Parathyroid adenoma (tissue), 2 donors: ENCODE measurements around the gene SHANK1.
"Not testable (repeated sequence)": the region's sequence is repeated elsewhere in the genome, so short reads cannot be mapped to it uniquely, and the experiment has no call there.

Experiments
- H2AFZ ChIP-seq: fragments of 300-600 bp; sonication (generic); one replicate; pipeline ENCODE4 v1.7.0; 2017; ENCODE audit warnings: antibody characterized with exemption, mild to moderate bottlenecking
- H3K27ac ChIP-seq: fragments of 300-600 bp; sonication (generic); one replicate; pipeline ENCODE4 v1.7.0; 2017
- H3K27me3 ChIP-seq: fragments of 300-600 bp; sonication (generic); one replicate; pipeline ENCODE4 v1.7.0; 2017; ENCODE audit warnings: low read length; ENCODE audit not compliant: control insufficient read depth, insufficient read depth
- H3K36me3 ChIP-seq: fragments of 300-600 bp; sonication (generic); one replicate; pipeline ENCODE4 v1.7.0; 2017; ENCODE audit warnings: low read length; ENCODE audit not compliant: control insufficient read depth, insufficient read depth
- H3K4me1 ChIP-seq: fragments of 300-600 bp; sonication (generic); one replicate; pipeline ENCODE4 v1.7.0; 2017; ENCODE audit warnings: control low read depth
- H3K4me2 ChIP-seq: fragments of 300-600 bp; sonication (generic); one replicate; pipeline ENCODE4 v1.7.0; 2017; ENCODE audit warnings: low read length
- H3K4me3 ChIP-seq: fragments of 300-600 bp; sonication (generic); one replicate; pipeline ENCODE4 v1.7.0; 2017; ENCODE audit warnings: low read depth, low read length
- H3K79me2 ChIP-seq: fragments of 300-600 bp; sonication (generic); one replicate; pipeline ENCODE4 v1.7.0; 2017; ENCODE audit warnings: control low read depth
- H3K9ac ChIP-seq: fragments of 300-600 bp; sonication (generic); one replicate; pipeline ENCODE4 v1.7.0; 2017; ENCODE audit warnings: mild to moderate bottlenecking
- H3K9me3 ChIP-seq: fragments of 300-600 bp; sonication (generic); one replicate; pipeline ENCODE4 v1.7.0; 2017; ENCODE audit warnings: low read length; ENCODE audit not compliant: control insufficient read depth
- TF ChIP-seq, protein P1 (sequence below): fragments of 300-600 bp; sonication (generic); IDR thresholded peaks from one replicate; pipeline ENCODE4 v1.7.0; 2017; ENCODE audit warnings: antibody characterized with exemption, mild to moderate bottlenecking
- donor health status: primary hyperparathyroidism.

SHANK1 gene

GRCh38 chr19:50626011-50626410 is 93.6 kb downstream of the SHANK1 start:
- TF ChIP-seq, protein P1, sequence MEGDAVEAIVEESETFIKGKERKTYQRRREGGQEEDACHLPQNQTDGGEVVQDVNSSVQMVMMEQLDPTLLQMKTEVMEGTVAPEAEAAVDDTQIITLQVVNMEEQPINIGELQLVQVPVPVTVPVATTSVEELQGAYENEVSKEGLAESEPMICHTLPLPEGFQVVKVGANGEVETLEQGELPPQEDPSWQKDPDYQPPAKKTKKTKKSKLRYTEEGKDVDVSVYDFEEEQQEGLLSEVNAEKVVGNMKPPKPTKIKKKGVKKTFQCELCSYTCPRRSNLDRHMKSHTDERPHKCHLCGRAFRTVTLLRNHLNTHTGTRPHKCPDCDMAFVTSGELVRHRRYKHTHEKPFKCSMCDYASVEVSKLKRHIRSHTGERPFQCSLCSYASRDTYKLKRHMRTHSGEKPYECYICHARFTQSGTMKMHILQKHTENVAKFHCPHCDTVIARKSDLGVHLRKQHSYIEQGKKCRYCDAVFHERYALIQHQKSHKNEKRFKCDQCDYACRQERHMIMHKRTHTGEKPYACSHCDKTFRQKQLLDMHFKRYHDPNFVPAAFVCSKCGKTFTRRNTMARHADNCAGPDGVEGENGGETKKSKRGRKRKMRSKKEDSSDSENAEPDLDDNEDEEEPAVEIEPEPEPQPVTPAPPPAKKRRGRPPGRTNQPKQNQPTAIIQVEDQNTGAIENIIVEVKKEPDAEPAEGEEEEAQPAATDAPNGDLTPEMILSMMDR, result no peak
- Histone ChIP-seq H3K4me1 (no peaks in the 10 kb centered on the region), H3K4me3 (no peak overlapping the region), H3K4me2 (no peak overlapping the region), H2AFZ (no peak overlapping the region), H3K79me2 (no peaks in the 10 kb centered on the region), H3K27ac (no peak overlapping the region), H3K9me3 (no peaks in the 10 kb centered on the region), H3K36me3 (no peaks in the 10 kb centered on the region), H3K27me3 (no peaks in the 10 kb centered on the region), H3K9ac (no peak overlapping the region)

GRCh38 chr19:50624949-50625600 is 94.5 kb downstream of the SHANK1 start:
- H3K4me1 ChIP-seq, result no peaks in the 10 kb centered on the region
- no peak overlapping the region for H2AFZ ChIP-seq
- no peak overlapping the region for H3K27ac ChIP-seq
- TF ChIP-seq, protein P1, result no peak
- no peaks in the 10 kb centered on the region for H3K27me3 ChIP-seq
- H3K4me3 ChIP-seq, result no peak overlapping the region
- H3K9me3 ChIP-seq, result no peaks in the 10 kb centered on the region
- no peaks in the 10 kb centered on the region for H3K79me2 ChIP-seq
- no peak overlapping the region for H3K9ac ChIP-seq
- H3K36me3 ChIP-seq, result no peaks in the 10 kb centered on the region
- H3K4me2 ChIP-seq, result no peak overlapping the region

DNA sequence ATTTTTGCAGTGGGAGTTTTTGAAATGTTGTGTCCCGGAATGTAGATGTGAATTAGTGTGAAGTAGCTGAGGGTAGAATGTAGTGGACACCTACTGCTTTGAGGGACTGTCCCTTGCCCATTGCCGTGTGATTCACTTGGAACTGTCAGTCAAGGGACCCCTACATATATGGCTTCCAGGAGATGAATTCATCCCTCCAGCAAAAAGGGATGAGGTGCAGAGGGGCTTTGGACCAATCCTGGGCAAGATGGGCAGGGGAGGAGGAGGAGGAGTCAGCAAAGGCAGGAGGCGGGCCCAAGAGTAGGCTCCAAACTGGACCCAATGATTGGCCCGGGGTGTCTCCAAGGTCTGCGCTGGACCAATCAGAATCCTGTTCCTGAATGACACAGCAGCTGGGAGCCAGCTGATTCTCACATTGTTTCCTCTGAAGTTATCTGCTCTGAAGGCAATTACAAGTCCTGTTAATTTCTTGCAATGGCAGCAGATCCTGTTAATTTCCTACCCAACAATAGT is 99.2 kb downstream of the SHANK1 start:
- not testable (repeated sequence) for H3K36me3 ChIP-seq, H2AFZ ChIP-seq

GRCh38 chr19:50619184-50619583 is 100.4 kb downstream of the SHANK1 start:
- not testable (repeated sequence) for H2AFZ ChIP-seq, H3K9ac ChIP-seq, H3K27ac ChIP-seq, H3K9me3 ChIP-seq, H3K27me3 ChIP-seq, H3K36me3 ChIP-seq, H3K4me2 ChIP-seq, H3K79me2 ChIP-seq, H3K4me3 ChIP-seq, H3K4me1 ChIP-seq

More for the DNA sequence above, 99.2 kb downstream of the SHANK1 start:
- H3K9me3 ChIP-seq, H3K4me1 ChIP-seq, H3K4me2 ChIP-seq, H3K27ac ChIP-seq, H3K27me3 ChIP-seq, H3K79me2 ChIP-seq, H3K4me3 ChIP-seq, H3K9ac ChIP-seq: not testable (repeated sequence)

DNA sequence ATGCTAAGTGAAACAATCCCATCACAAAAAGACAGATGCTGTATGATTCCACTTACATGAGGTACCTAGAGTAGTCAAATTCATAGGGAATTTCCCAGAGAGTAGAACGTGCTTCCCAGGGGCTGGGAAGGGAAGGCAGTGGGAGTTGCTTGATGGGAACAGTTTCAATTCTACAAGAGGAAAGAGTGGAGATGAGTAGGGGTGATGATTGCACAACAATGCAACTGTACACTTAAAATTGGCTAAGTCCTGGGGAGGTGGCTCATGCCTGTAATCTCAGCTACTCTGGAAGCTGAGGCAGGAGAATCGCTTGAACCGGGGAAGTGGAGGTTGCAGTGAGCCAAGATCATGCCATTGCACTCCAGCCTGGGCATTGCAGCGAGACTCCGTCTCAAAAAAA is 101.2 kb downstream of the SHANK1 start:
- H3K79me2 ChIP-seq, H3K4me3 ChIP-seq, H3K9me3 ChIP-seq, H2AFZ ChIP-seq, H3K36me3 ChIP-seq, H3K27ac ChIP-seq, H3K4me2 ChIP-seq, H3K27me3 ChIP-seq, H3K4me1 ChIP-seq, H3K9ac ChIP-seq: not testable (repeated sequence)

DNA sequence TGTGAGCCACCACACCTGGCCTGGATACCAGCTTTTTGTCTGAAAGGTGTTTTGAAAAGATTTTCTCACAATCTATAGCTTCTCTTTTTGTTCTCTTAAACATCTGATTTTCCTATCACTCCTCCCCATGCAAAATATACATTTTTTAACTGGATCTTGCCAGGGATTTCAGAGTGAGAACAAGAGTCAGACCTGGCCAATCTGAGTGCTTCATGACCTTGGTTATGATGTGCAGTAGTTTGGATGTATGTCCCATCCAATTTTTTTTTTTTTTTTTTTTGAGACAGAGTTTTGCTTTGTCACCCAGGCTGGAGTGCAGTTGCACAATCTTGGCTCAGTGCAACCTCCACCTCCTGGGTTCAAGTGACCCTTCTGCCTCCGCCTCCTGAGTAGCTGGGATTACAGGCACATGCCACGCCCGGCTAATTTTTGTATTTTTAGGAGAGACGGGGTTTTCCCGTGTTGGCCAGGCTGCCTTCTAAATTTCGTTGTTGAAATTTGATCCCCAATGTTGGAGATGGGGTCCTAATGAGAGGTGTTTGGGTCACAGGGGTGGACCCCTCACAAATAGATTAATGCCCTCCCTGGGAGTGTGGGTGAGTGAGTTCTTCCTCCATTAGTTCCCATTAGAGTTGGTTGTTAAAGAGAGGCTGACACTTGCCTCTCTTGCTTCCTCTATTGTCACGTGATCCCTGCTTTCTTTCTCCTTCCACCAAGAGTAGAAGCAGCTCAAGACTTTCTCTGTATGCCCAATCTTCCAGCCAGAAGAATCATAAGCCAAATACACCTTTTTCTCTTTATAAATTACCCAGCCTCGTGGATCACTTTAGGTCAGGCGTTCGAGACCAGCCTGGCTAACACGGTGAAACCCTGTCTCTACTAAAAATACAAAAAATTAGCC is 106.8 kb downstream of the SHANK1 start:
- not testable (repeated sequence) for H3K36me3 ChIP-seq, H3K4me2 ChIP-seq, H3K27me3 ChIP-seq, H3K9me3 ChIP-seq, H3K4me1 ChIP-seq, H3K79me2 ChIP-seq, H3K4me3 ChIP-seq, H3K9ac ChIP-seq, H2AFZ ChIP-seq, H3K27ac ChIP-seq
